Activated CD4-positive, alpha-beta T cell treated with anti-CD3 and anti-CD28 coated beads for 36 hours (primary cell): Measurements from ENCODE around the gene UBALD2. TPM values are rescaled to one million over a fixed set of nuclear protein-coding genes. Genes with fewer than 3 reads are reported as not detected.
"Not testable (repeated sequence)": the region's sequence is repeated elsewhere in the genome, so short reads cannot be mapped to it uniquely, and the experiment has no call there.

ENCODE experiments used
- ATAC-seq: fragments of 200-7000 bp; cut with Tn5 transposase; one replicate; pipeline ENCODE4 v1.10.0; 2021; ENCODE audit warnings: mild to moderate bottlenecking, moderate library complexity
- CTCF ChIA-PET: fragments of 350-600 bp; sonication (Branson Sonifier 250); formaldehyde crosslinking; loops from one replicate; lab custom pipeline; 2021; ENCODE audit warnings: antibody characterized with exemption; lab: Charles Lee
- POLR2A ChIA-PET: fragments of 350-600 bp; sonication (Branson Sonifier 250); formaldehyde crosslinking; loops from one replicate; lab custom pipeline; 2021; ENCODE audit warnings: antibody characterized with exemption, inconsistent platforms; lab: Charles Lee
- DNase-seq: peaks from one replicate; pipeline ENCODE4 v3.0.0-alpha.2; 2020
- H3K27ac Mint-ChIP-seq: one replicate; pipeline ENCODE4 v1.8.0; 2021; ENCODE audit warnings: mixed read lengths
- H3K27me3 Mint-ChIP-seq: one replicate; pipeline ENCODE4 v1.8.0; 2021; ENCODE audit warnings: mixed read lengths
- H3K36me3 Mint-ChIP-seq: one replicate; pipeline ENCODE4 v1.8.0; 2021; ENCODE audit warnings: low read depth, mixed read lengths
- H3K4me1 Mint-ChIP-seq: one replicate; pipeline ENCODE4 v1.8.0; 2021; ENCODE audit warnings: mixed read lengths
- H3K4me3 Mint-ChIP-seq: one replicate; pipeline ENCODE4 v1.8.0; 2021; ENCODE audit warnings: mild to moderate bottlenecking, moderate library complexity, mixed read lengths
- H3K9me3 Mint-ChIP-seq: one replicate; pipeline ENCODE4 v1.8.0; 2021; ENCODE audit warnings: low read depth, mixed read lengths
- intact Hi-C, 2 experiments: fragments of 100-400 bp; cut with DNase I in 1 of 2; cut with micrococcal nuclease in 1 of 2; formaldehyde crosslinking; loops; one replicate each; pipeline versions ENCODE4 v1.14.2 to v1.15.1; 2022 to 2024; cut with DNase I, micrococcal nuclease
- total RNA-seq, 2 experiments: library from RNA; stranded (reverse); gene quantifications; one replicate each; pipeline ENCODE4 v1.2.3, GENCODE V29; 2021

The UBALD2 gene
- total RNA-seq, 2 experiments from 2014 or later = 299 to 639 TPM

- Mint-ChIP-seq H3K27ac (no peak overlapping the region), H3K4me1 (no peaks in the 10 kb centered on the region), H3K36me3 (peaks cover 3% of the 10 kb centered on the region), H3K9me3 (no peaks in the 10 kb centered on the region), H3K4me3 (no peak overlapping the region), H3K27me3 (no peaks in the 10 kb centered on the region)
- ATAC-seq (no peak), DNase-seq (no peak)
- POLR2A ChIA-PET = no interaction called here
- CTCF ChIA-PET = interaction anchor here (1.2 kb wide), 1 partner anchor 9 kb away, joined by 4 read pairs; no protein-coding TSS in a partner anchor
- intact Hi-C loops = loop anchor here in 1 of 2 experiments (5.0 kb wide), 1 partner anchor 175 kb away; no protein-coding TSS in a partner anchor
Observed at GRCh38 chr17:76296889-76297288, 31.7 kb downstream of the UBALD2 start.

GRCh38 chr17:76297436-76297835 lies 32.3 kb downstream of the UBALD2 start:
- H3K4me1 Mint-ChIP-seq = no peaks in the 10 kb centered on the region
- no peak overlapping the region for H3K27ac Mint-ChIP-seq
- POLR2A ChIA-PET = no interaction called here
- ATAC-seq (no peak), DNase-seq (no peak)
- H3K9me3 Mint-ChIP-seq = no peaks in the 10 kb centered on the region
- CTCF ChIA-PET = interaction anchor here (0.6 to 2.0 kb wide), 4 partner anchors 10 to 189 kb away, joined by 3 to 7 read pairs (median 4); no protein-coding TSS in a partner anchor
- H3K4me3 Mint-ChIP-seq = no peak overlapping the region
- H3K27me3 Mint-ChIP-seq = no peaks in the 10 kb centered on the region
- intact Hi-C loops = loop anchor here in 1 of 2 experiments (5.0 kb wide), 1 partner anchor 175 kb away; no protein-coding TSS in a partner anchor
- H3K36me3 Mint-ChIP-seq = peaks cover 3% of the 10 kb centered on the region

- H3K27ac Mint-ChIP-seq = no peak overlapping the region
- H3K27me3 Mint-ChIP-seq = no peaks in the 10 kb centered on the region
- ATAC-seq (no peak), DNase-seq (no peak)
- no peaks in the 10 kb centered on the region for H3K9me3 Mint-ChIP-seq
- intact Hi-C loops = loop anchor here in 1 of 2 experiments (5.0 kb wide), 1 partner anchor 292 kb away; no protein-coding TSS in a partner anchor
- POLR2A ChIA-PET = no interaction called here
- H3K4me3 Mint-ChIP-seq = no peak overlapping the region
- no peaks in the 10 kb centered on the region for H3K4me1 Mint-ChIP-seq
- H3K36me3 Mint-ChIP-seq = peaks cover 2% of the 10 kb centered on the region
- CTCF ChIA-PET = interaction anchor here (0.7 to 7.0 kb wide), 16 partner anchors 8 to 296 kb away, joined by 3 to 89 read pairs (median 4); partner anchors contain the start of gene PRPSAP1
Observed at GRCh38 chr17:76304226-76305134, 39.3 kb downstream of the UBALD2 start.

- ATAC-seq, H3K9me3 Mint-ChIP-seq, H3K27me3 Mint-ChIP-seq, DNase-seq, H3K4me3 Mint-ChIP-seq, H3K4me1 Mint-ChIP-seq, H3K36me3 Mint-ChIP-seq, H3K27ac Mint-ChIP-seq, POLR2A ChIA-PET, intact Hi-C loops: not testable (repeated sequence)
- CTCF ChIA-PET = interaction anchor here (0.7 to 7.0 kb wide), 7 partner anchors 26 to 835 kb away, joined by 3 to 89 read pairs (median 4); no protein-coding TSS in a partner anchor
Observed at GRCh38 chr17:76305135-76305454, 39.9 kb downstream of the UBALD2 start.

- H3K4me1 Mint-ChIP-seq = no peaks in the 10 kb centered on the region
- no peak overlapping the region for H3K4me3 Mint-ChIP-seq
- CTCF ChIA-PET = interaction anchor here (0.5 to 1.9 kb wide), 4 partner anchors 27 to 101 kb away, joined by 3 to 10 read pairs (median 5); no protein-coding TSS in a partner anchor
- DNase-seq (no peak), ATAC-seq (no peak)
- peaks cover 2% of the 10 kb centered on the region for H3K36me3 Mint-ChIP-seq
- POLR2A ChIA-PET = no interaction called here
- H3K27me3 Mint-ChIP-seq = no peaks in the 10 kb centered on the region
- H3K27ac Mint-ChIP-seq = no peak overlapping the region
- H3K9me3 Mint-ChIP-seq = no peaks in the 10 kb centered on the region
- intact Hi-C loops = no loop called here
Observed at GRCh38 chr17:76307299-76307965, 42.3 kb downstream of the UBALD2 start.

- CTCF ChIA-PET = interaction anchor here (0.5 to 1.9 kb wide), 5 partner anchors 22 to 100 kb away, joined by 3 to 10 read pairs (median 4); no protein-coding TSS in a partner anchor
- ATAC-seq = no peak
Observed at GRCh38 chr17:76307966-76308338, 42.8 kb downstream of the UBALD2 start, which contains the start of gene QRICH2. Gene QRICH2, minus strand, starts transcription at chr17:76308276. Its CDS starts 278 bp downstream, at chr17:76307998.

GRCh38 chr17:76309461-76309860 lies 44.3 kb downstream of the UBALD2 start:
- Mint-ChIP-seq H3K4me1 (peaks cover 4% of the 10 kb centered on the region), H3K27me3 (no peaks in the 10 kb centered on the region), H3K9me3 (no peaks in the 10 kb centered on the region), H3K4me3 (no peak overlapping the region), H3K36me3 (peaks cover 14% of the 10 kb centered on the region), H3K27ac (no peak overlapping the region)
- no peak for ATAC-seq
- DNase-seq = no peak
- intact Hi-C loops = no loop called here
- ChIA-PET POLR2A (no interaction called here), CTCF (interaction anchor here (1.1 to 1.4 kb wide), 3 partner anchors 21 to 88 kb away, joined by 4 to 10 read pairs (median 4); no protein-coding TSS in a partner anchor)

More at GRCh38 chr17:76307966-76308338, 42.8 kb downstream of the UBALD2 start, which contains the start of gene QRICH2:
- Mint-ChIP-seq H3K36me3 (peaks cover 5% of the 10 kb centered on the region), H3K4me3 (no peak within 1 kb of the TSS), H3K9me3 (no peaks in the 10 kb centered on the region), H3K4me1 (peaks cover 3% of the 10 kb centered on the region), H3K27ac (no peak within 1 kb of the TSS), H3K27me3 (no peaks in the 10 kb centered on the region)
- intact Hi-C loops = no loop called here
- POLR2A ChIA-PET = no interaction called here
- DNase-seq = no peak

- DNase-seq (no peak), ATAC-seq (no peak)
- intact Hi-C loops = no loop called here
- no peaks in the 10 kb centered on the region for H3K9me3 Mint-ChIP-seq
- no peak overlapping the region for H3K4me3 Mint-ChIP-seq
- H3K27me3 Mint-ChIP-seq = no peaks in the 10 kb centered on the region
- H3K4me1 Mint-ChIP-seq = peaks cover 7% of the 10 kb centered on the region
- ChIA-PET CTCF (interaction anchor here (1.0 to 1.7 kb wide), 4 partner anchors 9 to 85 kb away, joined by 3 to 5 read pairs (median 4); no protein-coding TSS in a partner anchor), POLR2A (no interaction called here)
- H3K27ac Mint-ChIP-seq = peak overlapping the region; percentile 17
- peaks cover 14% of the 10 kb centered on the region for H3K36me3 Mint-ChIP-seq
Observed at GRCh38 chr17:76312735-76313134, 47.6 kb downstream of the UBALD2 start.

- ChIA-PET CTCF (interaction anchor here (0.5 to 1.5 kb wide), 3 partner anchors 9 to 72 kb away, joined by 3 to 5 read pairs (median 3); no protein-coding TSS in a partner anchor), POLR2A (no interaction called here)
- ATAC-seq = no peak
- H3K9me3 Mint-ChIP-seq = no peaks in the 10 kb centered on the region
- peaks cover 7% of the 10 kb centered on the region for H3K4me1 Mint-ChIP-seq
- H3K36me3 Mint-ChIP-seq = peaks cover 12% of the 10 kb centered on the region
- H3K27me3 Mint-ChIP-seq = no peaks in the 10 kb centered on the region
- H3K27ac Mint-ChIP-seq = no peak overlapping the region
- H3K4me3 Mint-ChIP-seq = no peak overlapping the region
- no peak for DNase-seq
- intact Hi-C loops = no loop called here
Observed at GRCh38 chr17:76314392-76315227, 49.5 kb downstream of the UBALD2 start.

- Mint-ChIP-seq H3K9me3 (no peaks in the 10 kb centered on the region), H3K27me3 (no peaks in the 10 kb centered on the region), H3K4me1 (peaks cover 7% of the 10 kb centered on the region), H3K27ac (no peak overlapping the region), H3K4me3 (no peak overlapping the region), H3K36me3 (peaks cover 12% of the 10 kb centered on the region)
- CTCF ChIA-PET = interaction anchor here (0.6 to 1.3 kb wide), 4 partner anchors 13 to 349 kb away, joined by 3 to 6 read pairs (median 3); no protein-coding TSS in a partner anchor
- intact Hi-C loops = no loop called here
- POLR2A ChIA-PET = no interaction called here
- ATAC-seq = no peak
- no peak for DNase-seq
Observed at GRCh38 chr17:76317535-76317934, 52.4 kb downstream of the UBALD2 start.
